Neural progenitor cell (in vitro differentiated cells): Measurements from ENCODE around the gene PGC. TPM values are rescaled to one million over a fixed set of nuclear protein-coding genes. Genes with fewer than 3 reads are reported as not detected.

Experiments used
- DNase-seq: peaks from one replicate; pipeline ENCODE4 v3.0.0-alpha.2; 2016; ENCODE audit warnings: low spot score
- H2AFZ ChIP-seq: fragments of 200-600 bp; sonication (generic); replicated peaks from 2 replicates; pipeline ENCODE4 v1.6.1; 2016; ENCODE audit warnings: antibody characterized with exemption
- H3F3A ChIP-seq: fragments of 200-600 bp; sonication (generic); 2 replicates; pipeline ENCODE4 v1.6.1; 2016; ENCODE audit warnings: antibody characterized with exemption, low read depth
- H3K27ac ChIP-seq: fragments of 200-600 bp; sonication (generic); 2 replicates; pipeline ENCODE4 v1.5.1; 2016; ENCODE audit warnings: mild to moderate bottlenecking
- H3K27me3 ChIP-seq: fragments of 200-600 bp; sonication (generic); 2 replicates; pipeline ENCODE4 v1.6.1; 2016; ENCODE audit warnings: mild to moderate bottlenecking, moderate library complexity
- H3K36me3 ChIP-seq: fragments of 200-600 bp; sonication (generic); 2 replicates; pipeline ENCODE4 v1.5.1; 2016
- H3K4me1 ChIP-seq: fragments of 200-600 bp; sonication (generic); 2 replicates; pipeline ENCODE4 v1.6.1; 2016; ENCODE audit warnings: mixed run types
- H3K4me2 ChIP-seq: fragments of 200-600 bp; sonication (generic); 2 replicates; pipeline ENCODE4 v1.6.1; 2016
- H3K4me3 ChIP-seq: fragments of 200-600 bp; sonication (generic); 2 replicates; pipeline ENCODE4 v1.5.1; 2016
- H3K79me2 ChIP-seq: fragments of 200-600 bp; sonication (generic); 2 replicates; pipeline ENCODE4 v1.6.1; 2016; ENCODE audit warnings: low read depth
- H3K9ac ChIP-seq: fragments of 200-600 bp; sonication (generic); 2 replicates; pipeline ENCODE4 v1.6.1; 2016
- H3K9me3 ChIP-seq: fragments of 200-600 bp; sonication (generic); 2 replicates; pipeline ENCODE4 v1.5.1; 2016; ENCODE audit warnings: low read depth
- H4K20me1 ChIP-seq: fragments of 200-600 bp; sonication (generic); 2 replicates; pipeline ENCODE4 v1.6.1; 2016; ENCODE audit warnings: low read depth
- H3K27ac Mint-ChIP-seq: 3 replicates; pipeline ENCODE4 v1.8.0; 2021; ENCODE audit warnings: mixed read lengths
- H3K27me3 Mint-ChIP-seq: 2 replicates; pipeline ENCODE4 v1.8.0; 2022; ENCODE audit warnings: low read depth, mild to moderate bottlenecking, inconsistent platforms, moderate library complexity, mixed read lengths; ENCODE audit not compliant: insufficient read depth
- H3K36me3 Mint-ChIP-seq: 3 replicates; pipeline ENCODE4 v1.8.0; 2021; ENCODE audit warnings: mixed read lengths
- H3K4me1 Mint-ChIP-seq: 3 replicates; pipeline ENCODE4 v1.8.0; 2021; ENCODE audit warnings: mixed read lengths
- H3K4me3 Mint-ChIP-seq: 3 replicates; pipeline ENCODE4 v1.8.0; 2021; ENCODE audit warnings: mild to moderate bottlenecking, moderate library complexity, mixed read lengths
- H3K9me3 Mint-ChIP-seq: 3 replicates; pipeline ENCODE4 v1.8.0; 2020; ENCODE audit warnings: mixed read lengths
- CTCF ChIP-seq: fragments of 200-600 bp; sonication (generic); IDR thresholded peaks from 2 replicates; pipeline ENCODE4 v1.5.1; 2017; ENCODE audit warnings: antibody characterized with exemption, mild to moderate bottlenecking
- EZH2 ChIP-seq: fragments of 200-600 bp; sonication (generic); IDR thresholded peaks from 2 replicates; pipeline ENCODE4 v1.6.1; 2017; ENCODE audit warnings: antibody characterized with exemption, mild to moderate bottlenecking, moderate library complexity
- EZH2phosphoT487 ChIP-seq: fragments of 200-600 bp; sonication (generic); IDR thresholded peaks from 2 replicates; pipeline ENCODE4 v1.6.1; 2017; ENCODE audit warnings: antibody characterized with exemption
- total RNA-seq: library from RNA; depleted of rRNA; stranded (reverse); fragments of >200 nt; gene quantifications from 2 replicates; pipeline ENCODE4 v1.2.3, GENCODE V29; 2015; ENCODE audit warnings: low replicate concordance

Gene PGC
- not detected in 2 replicates for total RNA-seq

- Histone ChIP-seq H2AFZ (no peak within 1 kb of the TSS), H3K4me3 (no peak within 1 kb of the TSS), H3F3A (no peaks in the 10 kb centered on the region), H3K9me3 (no peaks in the 10 kb centered on the region), H3K27ac (no peak within 1 kb of the TSS), H3K4me2 (no peak within 1 kb of the TSS), H3K36me3 (no peaks in the 10 kb centered on the region), H4K20me1 (no peaks in the 10 kb centered on the region), H3K27me3 (no peaks in the 10 kb centered on the region), H3K9ac (no peak within 1 kb of the TSS), H3K4me1 (no peaks in the 10 kb centered on the region), H3K79me2 (no peaks in the 10 kb centered on the region)
- peaks cover 2% of the 10 kb centered on the region for H3K27me3 Mint-ChIP-seq
- no peak for TF ChIP-seq CTCF
- no peak for TF ChIP-seq EZH2
- no peak for TF ChIP-seq EZH2phosphoT487
- no peaks in the 10 kb centered on the region for H3K36me3 Mint-ChIP-seq
- no peaks in the 10 kb centered on the region for H3K4me1 Mint-ChIP-seq
- no peak within 1 kb of the TSS for H3K27ac Mint-ChIP-seq
- DNase-seq: no peak
- H3K9me3 Mint-ChIP-seq: no peaks in the 10 kb centered on the region
- no peak within 1 kb of the TSS for H3K4me3 Mint-ChIP-seq
Observed at GRCh38 chr6:41747256-41748101, at the start of gene PGC. PGC (minus strand) TSS chr6:41747397; CDS start chr6:41747334, 63 bp downstream.

GRCh38 chr6:41796474-41796873, 49.3 kb upstream of the PGC start:
- Mint-ChIP-seq H3K27me3 (peaks cover 2% of the 10 kb centered on the region), H3K27ac (no peak overlapping the region), H3K4me1 (no peaks in the 10 kb centered on the region), H3K36me3 (peaks cover 10% of the 10 kb centered on the region), H3K9me3 (no peaks in the 10 kb centered on the region), H3K4me3 (no peak overlapping the region)
- Histone ChIP-seq H3F3A (peaks cover 27% of the 10 kb centered on the region), H4K20me1 (peaks cover 5% of the 10 kb centered on the region), H3K4me3 (no peak overlapping the region), H2AFZ (no peak overlapping the region), H3K4me1 (no peaks in the 10 kb centered on the region), H3K9me3 (no peaks in the 10 kb centered on the region), H3K4me2 (no peak overlapping the region), H3K27me3 (no peaks in the 10 kb centered on the region), H3K79me2 (no peaks in the 10 kb centered on the region), H3K9ac (no peak overlapping the region), H3K36me3 (peaks cover 12% of the 10 kb centered on the region), H3K27ac (no peak overlapping the region)
- no peak for TF ChIP-seq EZH2phosphoT487
- TF ChIP-seq CTCF: no peak
- no peak for TF ChIP-seq EZH2
- DNase-seq: no peak

GRCh38 chr6:41791984-41792383, 44.8 kb upstream of the PGC start:
- Histone ChIP-seq H4K20me1 (no peaks in the 10 kb centered on the region), H3K4me1 (no peaks in the 10 kb centered on the region), H3K27ac (no peak overlapping the region), H2AFZ (no peak overlapping the region), H3K27me3 (no peaks in the 10 kb centered on the region), H3K9me3 (no peaks in the 10 kb centered on the region), H3K9ac (no peak overlapping the region), H3K36me3 (no peaks in the 10 kb centered on the region), H3K4me2 (no peak overlapping the region), H3F3A (peaks cover 58% of the 10 kb centered on the region), H3K4me3 (no peak overlapping the region), H3K79me2 (peaks cover 28% of the 10 kb centered on the region)
- Mint-ChIP-seq H3K27ac (no peak overlapping the region), H3K27me3 (no peaks in the 10 kb centered on the region), H3K36me3 (peaks cover 15% of the 10 kb centered on the region), H3K4me3 (no peak overlapping the region), H3K4me1 (peaks cover 4% of the 10 kb centered on the region), H3K9me3 (no peaks in the 10 kb centered on the region)
- no peak for TF ChIP-seq EZH2
- no peak for TF ChIP-seq EZH2phosphoT487
- no peak for TF ChIP-seq CTCF
- DNase-seq: no peak
